GM12878 (cell line): ENCODE data around the gene COL19A1. TPM values are rescaled to one million over a fixed set of nuclear protein-coding genes. Genes with fewer than 3 reads are reported as not detected.

ENCODE experiments used
- ATAC-seq: fragments of 200-7000 bp; cut with Tn5 transposase; 3 replicates; pipeline ENCODE4 v1.9.1; 2020; ENCODE audit warnings: mild to moderate bottlenecking, moderate library complexity
- BruUV-seq: library from RNA; stranded (reverse); fragments of 400-500 nt; replicated peaks from 2 replicates; lab custom pipeline; 2021; lab: Mats Ljungman, UMichigan
- CTCF ChIA-PET: fragments of 300-600 bp; sonication (Branson Sonifier 250); formaldehyde crosslinking; extraction: SDS; loops from one replicate; lab custom pipeline; 2021; ENCODE audit warnings: inconsistent platforms; lab: Yijun Ruan, JAX
- POLR2A ChIA-PET: fragments of 350-600 bp; formaldehyde crosslinking; extraction: SDS; loops from one replicate; lab custom pipeline; 2021; ENCODE audit warnings: inconsistent platforms; lab: Charles Lee
- RAD21 ChIA-PET: fragments of 300-600 bp; sonication (Branson Sonifier 250); formaldehyde crosslinking; loops from one replicate; lab custom pipeline; 2023; ENCODE audit warnings: antibody characterized with exemption; ENCODE audit not compliant: unreplicated experiment; lab: Charles Lee
- SMC1A ChIA-PET: fragments of 300-600 bp; sonication (Branson Sonifier 250); formaldehyde crosslinking; loops from one replicate; lab custom pipeline; 2023; ENCODE audit not compliant: unreplicated experiment, uncharacterized antibody; lab: Charles Lee
- DNase-seq: peaks from one replicate; pipeline ENCODE4 v3.0.0-alpha.2; 2011; ENCODE audit warnings: low read depth, low spot score
- FAIRE-seq: peaks from 3 replicates; lab custom pipeline; 2011; peaks lifted over from hg19 to GRCh38; lab: Jason Lieb, UNC
- H2AFZ ChIP-seq: 2 replicates; pipeline ENCODE4 v1.6.0; 2011; ENCODE audit warnings: low read depth, low read length, control low read depth; ENCODE audit not compliant: control insufficient read depth
- H3K27ac ChIP-seq: 2 replicates; pipeline ENCODE4 v1.5.1; 2011; ENCODE audit warnings: control low read depth; ENCODE audit not compliant: control insufficient read depth, insufficient read depth
- H3K27me3 ChIP-seq, 2 experiments: replicated peaks in 1 of 2; 2 replicates each; pipeline versions ENCODE4 v1.6.0 to v1.6.1; 2011; ENCODE audit warnings: low read length in 1 of 2; ENCODE audit not compliant: control insufficient read depth in 2 of 2, insufficient read depth in 2 of 2
- H3K36me3 ChIP-seq, 2 experiments: 2 replicates each; pipeline ENCODE4 v1.5.1; 2011; ENCODE audit warnings: low read length in 1 of 2; ENCODE audit not compliant: control insufficient read depth in 2 of 2, insufficient read depth in 2 of 2
- H3K4me1 ChIP-seq: 2 replicates; pipeline ENCODE4 v1.6.1; 2011; ENCODE audit warnings: mild to moderate bottlenecking, low read length, moderate library complexity, mixed read lengths; ENCODE audit not compliant: control insufficient read depth, insufficient read depth
- H3K4me2 ChIP-seq: 2 replicates; pipeline ENCODE4 v1.6.0; 2011; ENCODE audit warnings: control low read depth; ENCODE audit not compliant: control insufficient read depth, insufficient read depth
- H3K4me3 ChIP-seq: fragments of 200-600 bp; sonication (generic); 2 replicates; pipeline ENCODE4 v1.5.1; 2016
- H3K79me2 ChIP-seq: 2 replicates; pipeline ENCODE4 v1.6.0; 2011; ENCODE audit warnings: low read length; ENCODE audit not compliant: control insufficient read depth, insufficient read depth
- H3K9ac ChIP-seq: 2 replicates; pipeline ENCODE4 v1.8.0; 2011; ENCODE audit warnings: low read length, control low read depth, mixed read lengths; ENCODE audit not compliant: control insufficient read depth, insufficient read depth
- H3K9me3 ChIP-seq: replicated peaks from 3 replicates; pipeline ENCODE4 v1.5.1; 2011; ENCODE audit warnings: mild to moderate bottlenecking, low read length; ENCODE audit not compliant: control insufficient read depth, insufficient read depth
- H4K20me1 ChIP-seq: 2 replicates; pipeline ENCODE4 v1.6.0; 2011; ENCODE audit not compliant: control insufficient read depth, insufficient read depth
- BCLAF1 ChIP-seq: fragments of 450-650 bp; IDR thresholded peaks from 2 replicates; pipeline ENCODE4 v1.6.1; 2017; ENCODE audit warnings: antibody characterized with exemption, mild to moderate bottlenecking, moderate library complexity
- CREB1 ChIP-seq: IDR thresholded peaks from 2 replicates; pipeline ENCODE4 v1.6.1; 2012; ENCODE audit warnings: low read depth, mild to moderate bottlenecking, inconsistent platforms
- EGR1 ChIP-seq, 2 experiments: IDR thresholded peaks; 1 replicate in 1 of 2; 2 replicates in 1 of 2; pipeline ENCODE4 v1.6.1; 2011 to 2012; ENCODE audit warnings: low read depth in 2 of 2, low read length in 2 of 2, borderline replicate concordance in 1 of 2, mild to moderate bottlenecking in 1 of 2, moderate library complexity in 1 of 2
- MTA3 ChIP-seq: IDR thresholded peaks from 2 replicates; pipeline ENCODE4 v1.6.1; 2012; ENCODE audit warnings: low read length, inconsistent platforms, borderline replicate concordance
- SIN3A ChIP-seq: IDR thresholded peaks from 2 replicates; pipeline ENCODE4 v1.6.1; 2012; ENCODE audit warnings: low read depth, low read length, improper control_type of control experiment
- SREBF1 ChIP-seq: IDR thresholded peaks from 2 replicates; pipeline ENCODE4 v1.6.1; 2012; ENCODE audit warnings: mild to moderate bottlenecking, low read length
- SUZ12 ChIP-seq: fragments of 200-600 bp; sonication (generic); IDR thresholded peaks from one replicate; pipeline ENCODE4 v1.6.1; 2018; ENCODE audit warnings: antibody characterized with exemption, mild to moderate bottlenecking; ENCODE audit not compliant: unreplicated experiment
- ZSCAN29 ChIP-seq: fragments of 450-650 bp; IDR thresholded peaks from 2 replicates; pipeline ENCODE4 v1.6.1; 2017; ENCODE audit warnings: mild to moderate bottlenecking, moderate library complexity
- ZZZ3 ChIP-seq: IDR thresholded peaks from 2 replicates; pipeline ENCODE4 v1.6.1; 2011; ENCODE audit warnings: low read depth; ENCODE audit not compliant: control insufficient read depth, insufficient read length
- WGBS: methylation state at CpG from one replicate; pipeline ENCODE4 v1.1.6; 2016; ENCODE audit warnings: low lambda C conversion rate; ENCODE audit not compliant: insufficient replicate concordance, insufficient coverage; ENCODE audit errors: missing lambda C conversion rate; 5-methylcytosine and 5-hydroxymethylcytosine counted together
- in situ Hi-C: fragments of 300-500 bp; cut with MboI; formaldehyde crosslinking; loops from 9 replicates; pipeline ENCODE4 v1.14.3; 2018; ENCODE audit warnings: mixed read lengths
- intact Hi-C: fragments of 100-400 bp; cut with micrococcal nuclease; formaldehyde crosslinking; loops from one replicate; pipeline ENCODE4 v1.14.2; 2022; ENCODE audit not compliant: unreplicated experiment
- polyA plus RNA-seq, 11 experiments: library from polyadenylated mRNA; depleted of rRNA in 4 of 11; unstranded in 6 of 11; stranded (reverse) in 5 of 11; fragments of >200 nt; fragmentation: Nextera tagmentation in 4 of 11; fragmentation: Illumina TruSeq in 1 of 11; extraction: Ambion mirVana in 4 of 11; extraction: Trizol in 1 of 11; gene quantifications; 1 replicate in 1 of 11; 2 replicates in 10 of 11; pipeline versions ENCODE4 v1.2.1 to v1.2.3, GENCODE V29; 2011 to 2016; ENCODE audit warnings: inconsistent platforms in 2 of 11, missing spikeins in 2 of 11, low read depth in 1 of 11
- total RNA-seq, 4 experiments: library from RNA; depleted of rRNA in 3 of 4; stranded (reverse); fragments of >200 nt in 3 of 4; fragmentation: Illumina TruSeq in 1 of 4; extraction: Trizol in 1 of 4; gene quantifications; 2 replicates each; pipeline versions ENCODE4 v1.2.1 to v1.2.3, GENCODE V29; 2013 to 2021

Gene COL19A1
- total and polyA plus RNA-seq, 10 of the 15 experiments (the other 5 are each of a cell fraction or from before 2014, with no cell fraction given) = 1.1 to 13.5 (median 4.1) TPM

- FAIRE-seq = no peak
- Histone ChIP-seq H3K79me2 (no peaks in the 10 kb centered on the region), H4K20me1 (no peaks in the 10 kb centered on the region), H3K9ac (no peak overlapping the region), H3K4me1 (no peaks in the 10 kb centered on the region), H3K27me3 (no peaks in the 10 kb centered on the region)
- intact Hi-C loops = no loop called here
- CTCF ChIA-PET = interaction anchor here (0.9 to 1.8 kb wide), 3 partner anchors 8 to 153 kb away, joined by 3 to 4 read pairs (median 4); no protein-coding TSS in a partner anchor
- RAD21 ChIA-PET = no interaction called here
- no TSS peak for BruUV-seq
- TF ChIP-seq ZZZ3 = no peak
- TF ChIP-seq SIN3A = no peak
- TF ChIP-seq SUZ12 = no peak
- TF ChIP-seq CREB1 = no peak
- TF ChIP-seq ZSCAN29 = no peak
- TF ChIP-seq BCLAF1 = no peak
- TF ChIP-seq MTA3 = no peak
- no peak for TF ChIP-seq EGR1 (IDR thresholded peaks at IDR 0.05; ENCODE audit: borderline replicate concordance in 1 of 2, low read depth in 2 of 2, low read length in 2 of 2)
- no peak for TF ChIP-seq SREBF1
- TF ChIP-seq, all 136 proteins: peak for 0
- ChIA-PET SMC1A (interaction anchor here (1.3 kb wide), 1 partner anchor 152 kb away, joined by 4 read pairs; no protein-coding TSS in a partner anchor), POLR2A (no interaction called here)
- ATAC-seq (no peak), DNase-seq (no peak)
- no peak overlapping the region for H3K4me2 ChIP-seq
- 29% methylated on average over 8 of the region's 8 CpGs for WGBS
- no peaks in the 10 kb centered on the region for H3K36me3 ChIP-seq
- H2AFZ ChIP-seq = no peak overlapping the region
- in situ Hi-C loops = no loop called here
- H3K9me3 ChIP-seq = no peaks in the 10 kb centered on the region
- H3K4me3 ChIP-seq = no peak overlapping the region
- H3K27ac ChIP-seq = no peak overlapping the region
These were observed 350.4 kb downstream of the COL19A1 start for GRCh38 chr6:70216767-70217166.
